GM23248 (cell line): Measurements from ENCODE around the gene PET100.

Source experiments
- EZH2 ChIP-seq: fragments of 200-600 bp; sonication (generic); IDR thresholded peaks from 2 replicates; pipeline ENCODE4 v1.6.1; 2018; ENCODE audit warnings: antibody characterized with exemption, mild to moderate bottlenecking; ENCODE audit not compliant: insufficient read depth, poor library complexity, severe bottlenecking
- EZH2phosphoT487 ChIP-seq: fragments of 200-600 bp; sonication (generic); IDR thresholded peaks from 2 replicates; pipeline ENCODE4 v1.6.1; 2018; ENCODE audit warnings: antibody characterized with exemption, moderate library complexity, mild to moderate bottlenecking, low read depth; ENCODE audit not compliant: insufficient read depth

- TF ChIP-seq EZH2phosphoT487 (no peak), EZH2 (no peak)
These were observed 21.6 kb upstream of the PET100 start for GRCh38 chr19:7607874-7608560.
